ENCODE results near the gene PPIL6. TPM values are rescaled to one million over a fixed set of nuclear protein-coding genes. Genes with fewer than 3 reads are reported as not detected.

The PPIL6 gene
- total RNA-seq, 1 experiment from 2014 or later = 3.9 TPM

GRCh38 chr6:109452181-109452580 lies 11.8 kb upstream of the PPIL6 start:
- TF ChIP-seq CTCF (IDR thresholded peaks at IDR 0.05; ENCODE audit: unreplicated experiment) = no peak
- DNase-seq (ENCODE audit: unreplicated experiment) = no peak
- intact Hi-C loops (cut with micrococcal nuclease) = no loop called here
- CTCF ChIA-PET = no interaction called here
- Mint-ChIP-seq H3K36me3 (ENCODE audit: insufficient read depth, unreplicated experiment) (peaks cover 14% of the 10 kb centered on the region), H3K4me3 (ENCODE audit: unreplicated experiment) (no peak overlapping the region), H3K27me3 (ENCODE audit: insufficient read depth, unreplicated experiment) (no peaks in the 10 kb centered on the region), H3K9me3 (ENCODE audit: unreplicated experiment) (no peaks in the 10 kb centered on the region), H3K4me1 (ENCODE audit: insufficient read depth, unreplicated experiment) (peaks cover 7% of the 10 kb centered on the region), H3K27ac (ENCODE audit: low read depth, unreplicated experiment) (no peak overlapping the region)
- no TSS peak for BruUV-seq (replicated peaks)
- POLR2A ChIA-PET = interaction anchor here (0.9 kb wide), 1 partner anchor 9 kb away, joined by 3 read pairs; no protein-coding TSS in a partner anchor

- TF ChIP-seq CTCF (IDR thresholded peaks at IDR 0.05; ENCODE audit: unreplicated experiment) = no peak
- no TSS peak for BruUV-seq (replicated peaks)
- H3K4me3 Mint-ChIP-seq (ENCODE audit: unreplicated experiment) = no peak overlapping the region
- ChIA-PET CTCF (interaction anchor here (0.6 kb wide), 1 partner anchor 12 kb away, joined by 3 read pairs; no protein-coding TSS in a partner anchor), POLR2A (interaction anchor here (0.9 to 1.3 kb wide), 2 partner anchors 8 to 11 kb away, joined by 3 to 7 read pairs; partner anchors contain the start of genes PPIL6 and SMPD2)
- intact Hi-C loops (cut with micrococcal nuclease) = no loop called here
- DNase-seq (ENCODE audit: unreplicated experiment) = no peak
- H3K27me3 Mint-ChIP-seq (ENCODE audit: insufficient read depth, unreplicated experiment) = no peaks in the 10 kb centered on the region
- H3K4me1 Mint-ChIP-seq (ENCODE audit: insufficient read depth, unreplicated experiment) = no peaks in the 10 kb centered on the region
- H3K27ac Mint-ChIP-seq (ENCODE audit: low read depth, unreplicated experiment) = no peak overlapping the region
- H3K36me3 Mint-ChIP-seq (ENCODE audit: insufficient read depth, unreplicated experiment) = peaks cover 19% of the 10 kb centered on the region
- no peaks in the 10 kb centered on the region for H3K9me3 Mint-ChIP-seq (ENCODE audit: unreplicated experiment)
Measured at GRCh38 chr6:109451376-109451775, 10.9 kb upstream of the PPIL6 start.

GRCh38 chr6:109450801-109451200 lies 10.4 kb upstream of the PPIL6 start:
- no peaks in the 10 kb centered on the region for H3K27me3 Mint-ChIP-seq (ENCODE audit: insufficient read depth, unreplicated experiment)
- H3K36me3 Mint-ChIP-seq (ENCODE audit: insufficient read depth, unreplicated experiment) = peaks cover 20% of the 10 kb centered on the region
- no peak for TF ChIP-seq CTCF (IDR thresholded peaks at IDR 0.05; ENCODE audit: unreplicated experiment)
- CTCF ChIA-PET = interaction anchor here (0.6 to 1.5 kb wide), 3 partner anchors 9 to 940 kb away, joined by 3 to 5 read pairs (median 3); partner anchors contain the start of genes PPIL6 and SMPD2
- no peaks in the 10 kb centered on the region for H3K9me3 Mint-ChIP-seq (ENCODE audit: unreplicated experiment)
- BruUV-seq (replicated peaks) = no TSS peak
- H3K4me1 Mint-ChIP-seq (ENCODE audit: insufficient read depth, unreplicated experiment) = no peaks in the 10 kb centered on the region
- DNase-seq (ENCODE audit: unreplicated experiment) = no peak
- intact Hi-C loops (cut with micrococcal nuclease) = no loop called here
- POLR2A ChIA-PET = interaction anchor here (1.3 to 2.9 kb wide), 2 partner anchors 10 to 67 kb away, joined by 7 to 11 read pairs; partner anchors contain the start of genes CD164, PPIL6 and SMPD2
- no peak overlapping the region for H3K4me3 Mint-ChIP-seq (ENCODE audit: unreplicated experiment)
- H3K27ac Mint-ChIP-seq (ENCODE audit: low read depth, unreplicated experiment) = no peak overlapping the region

- POLR2A ChIA-PET = interaction anchor here (1.3 to 2.9 kb wide), 2 partner anchors 9 to 67 kb away, joined by 7 to 11 read pairs; partner anchors contain the start of genes CD164, PPIL6 and SMPD2
- CTCF ChIA-PET = interaction anchor here (0.7 to 1.5 kb wide), 2 partner anchors 8 to 941 kb away, joined by 3 to 5 read pairs; partner anchors contain the start of genes PPIL6 and SMPD2
- Mint-ChIP-seq H3K4me3 (ENCODE audit: unreplicated experiment) (no peak overlapping the region), H3K4me1 (ENCODE audit: insufficient read depth, unreplicated experiment) (no peaks in the 10 kb centered on the region), H3K36me3 (ENCODE audit: insufficient read depth, unreplicated experiment) (peaks cover 26% of the 10 kb centered on the region), H3K27ac (ENCODE audit: low read depth, unreplicated experiment) (no peak overlapping the region), H3K27me3 (ENCODE audit: insufficient read depth, unreplicated experiment) (no peaks in the 10 kb centered on the region), H3K9me3 (ENCODE audit: unreplicated experiment) (no peaks in the 10 kb centered on the region)
- intact Hi-C loops (cut with micrococcal nuclease) = no loop called here
- BruUV-seq (replicated peaks) = no TSS peak
- no peak for DNase-seq (ENCODE audit: unreplicated experiment)
- no peak for TF ChIP-seq CTCF (IDR thresholded peaks at IDR 0.05; ENCODE audit: unreplicated experiment)
Measured at GRCh38 chr6:109449795-109450673, 9.6 kb upstream of the PPIL6 start.

Data from MCF 10A (cell line).